Measurements from ENCODE around the gene ZNF267. TPM values are rescaled to one million over a fixed set of nuclear protein-coding genes. Genes with fewer than 3 reads are reported as not detected.

Gene ZNF267
- total and polyA plus RNA-seq, 2 of the 13 experiments (the other 11 are each of a cell fraction or from before 2014, with no cell fraction given): 3.0 to 30.0 TPM

DNA sequence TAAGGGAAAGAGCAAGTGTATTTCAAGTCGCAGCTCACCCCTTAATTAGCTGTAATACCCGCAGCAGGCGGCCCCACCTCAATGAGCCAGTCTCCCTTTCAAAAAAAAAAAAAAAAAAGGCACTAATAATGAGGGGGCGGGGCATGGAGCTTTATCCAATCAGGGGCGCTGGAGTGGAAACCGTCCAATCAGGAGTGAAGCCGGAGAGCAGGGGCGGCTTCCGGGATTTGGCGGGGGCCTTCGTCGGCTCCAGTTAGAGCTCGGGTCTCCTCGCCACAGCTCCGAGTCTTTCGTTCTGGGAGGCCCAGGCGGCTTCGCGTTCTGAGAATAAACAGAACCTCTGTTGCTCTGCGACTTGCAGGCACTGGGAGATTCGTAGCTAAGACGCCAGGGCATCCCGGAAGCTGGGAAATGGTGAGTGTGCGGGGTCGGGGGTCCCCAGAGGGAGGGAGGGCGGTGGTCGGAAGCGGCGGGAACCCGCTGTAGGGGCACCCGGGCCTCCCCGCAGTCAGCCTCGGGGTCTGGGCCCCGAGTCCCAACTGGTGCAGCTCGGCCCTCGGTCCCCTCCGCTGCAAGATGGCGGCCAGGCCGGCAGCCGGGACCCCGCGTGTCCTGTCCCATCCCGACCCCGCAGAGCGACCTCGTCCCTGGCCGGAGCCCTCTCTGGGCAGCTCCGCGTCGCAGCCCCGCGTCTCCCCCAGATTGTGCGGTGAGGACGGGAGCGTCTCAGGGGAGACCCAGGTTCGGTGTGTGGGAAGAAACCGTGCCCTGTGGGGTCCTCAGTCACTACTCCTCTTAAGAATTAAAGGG is at the start of gene ZNF267 (continued):
- TF ChIP-seq MTA3 (CRISPR knock-in tag; IDR thresholded peaks at IDR 0.05): no peak; the same call in 1 of the 2 replicates
- TF ChIP-seq SRY (CRISPR knock-in tag; IDR thresholded peaks at IDR 0.05): peak; percentile 86
- TF ChIP-seq, protein P1, sequence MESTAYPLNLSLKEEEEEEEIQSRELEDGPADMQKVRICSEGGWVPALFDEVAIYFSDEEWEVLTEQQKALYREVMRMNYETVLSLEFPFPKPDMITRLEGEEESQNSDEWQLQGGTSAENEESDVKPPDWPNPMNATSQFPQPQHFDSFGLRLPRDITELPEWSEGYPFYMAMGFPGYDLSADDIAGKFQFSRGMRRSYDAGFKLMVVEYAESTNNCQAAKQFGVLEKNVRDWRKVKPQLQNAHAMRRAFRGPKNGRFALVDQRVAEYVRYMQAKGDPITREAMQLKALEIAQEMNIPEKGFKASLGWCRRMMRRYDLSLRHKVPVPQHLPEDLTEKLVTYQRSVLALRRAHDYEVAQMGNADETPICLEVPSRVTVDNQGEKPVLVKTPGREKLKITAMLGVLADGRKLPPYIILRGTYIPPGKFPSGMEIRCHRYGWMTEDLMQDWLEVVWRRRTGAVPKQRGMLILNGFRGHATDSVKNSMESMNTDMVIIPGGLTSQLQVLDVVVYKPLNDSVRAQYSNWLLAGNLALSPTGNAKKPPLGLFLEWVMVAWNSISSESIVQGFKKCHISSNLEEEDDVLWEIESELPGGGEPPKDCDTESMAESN (CRISPR knock-in tag; conservative IDR thresholded peaks at IDR 0.05): peak; percentile 68; the same call in 1 of the 2 replicates
- TF ChIP-seq, protein P2, sequence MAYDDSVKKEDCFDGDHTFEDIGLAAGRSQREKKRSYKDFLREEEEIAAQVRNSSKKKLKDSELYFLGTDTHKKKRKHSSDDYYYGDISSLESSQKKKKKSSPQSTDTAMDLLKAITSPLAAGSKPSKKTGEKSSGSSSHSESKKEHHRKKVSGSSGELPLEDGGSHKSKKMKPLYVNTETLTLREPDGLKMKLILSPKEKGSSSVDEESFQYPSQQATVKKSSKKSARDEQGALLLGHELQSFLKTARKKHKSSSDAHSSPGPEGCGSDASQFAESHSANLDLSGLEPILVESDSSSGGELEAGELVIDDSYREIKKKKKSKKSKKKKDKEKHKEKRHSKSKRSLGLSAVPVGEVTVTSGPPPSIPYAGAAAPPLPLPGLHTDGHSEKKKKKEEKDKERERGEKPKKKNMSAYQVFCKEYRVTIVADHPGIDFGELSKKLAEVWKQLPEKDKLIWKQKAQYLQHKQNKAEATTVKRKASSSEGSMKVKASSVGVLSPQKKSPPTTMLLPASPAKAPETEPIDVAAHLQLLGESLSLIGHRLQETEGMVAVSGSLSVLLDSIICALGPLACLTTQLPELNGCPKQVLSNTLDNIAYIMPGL (CRISPR knock-in tag; IDR thresholded peaks at IDR 0.05; ENCODE audit: borderline replicate concordance in 1 of 2, low read depth in 1 of 2): peak; percentile 55 to 84; a peak in 3 of 4 replicates
- 0 out of 2 replicates have a peak, but pooled peaks have one; percentile 37 for TF ChIP-seq CCDC6 (CRISPR knock-in tag; IDR thresholded peaks at IDR 0.05)
- no peak for TF ChIP-seq TEAD2 (CRISPR knock-in tag; IDR thresholded peaks at IDR 0.05)
- no peak for TF ChIP-seq ZNF329 (CRISPR knock-in tag; IDR thresholded peaks at IDR 0.05; ENCODE audit: low read depth)
- TF ChIP-seq, protein P3, sequence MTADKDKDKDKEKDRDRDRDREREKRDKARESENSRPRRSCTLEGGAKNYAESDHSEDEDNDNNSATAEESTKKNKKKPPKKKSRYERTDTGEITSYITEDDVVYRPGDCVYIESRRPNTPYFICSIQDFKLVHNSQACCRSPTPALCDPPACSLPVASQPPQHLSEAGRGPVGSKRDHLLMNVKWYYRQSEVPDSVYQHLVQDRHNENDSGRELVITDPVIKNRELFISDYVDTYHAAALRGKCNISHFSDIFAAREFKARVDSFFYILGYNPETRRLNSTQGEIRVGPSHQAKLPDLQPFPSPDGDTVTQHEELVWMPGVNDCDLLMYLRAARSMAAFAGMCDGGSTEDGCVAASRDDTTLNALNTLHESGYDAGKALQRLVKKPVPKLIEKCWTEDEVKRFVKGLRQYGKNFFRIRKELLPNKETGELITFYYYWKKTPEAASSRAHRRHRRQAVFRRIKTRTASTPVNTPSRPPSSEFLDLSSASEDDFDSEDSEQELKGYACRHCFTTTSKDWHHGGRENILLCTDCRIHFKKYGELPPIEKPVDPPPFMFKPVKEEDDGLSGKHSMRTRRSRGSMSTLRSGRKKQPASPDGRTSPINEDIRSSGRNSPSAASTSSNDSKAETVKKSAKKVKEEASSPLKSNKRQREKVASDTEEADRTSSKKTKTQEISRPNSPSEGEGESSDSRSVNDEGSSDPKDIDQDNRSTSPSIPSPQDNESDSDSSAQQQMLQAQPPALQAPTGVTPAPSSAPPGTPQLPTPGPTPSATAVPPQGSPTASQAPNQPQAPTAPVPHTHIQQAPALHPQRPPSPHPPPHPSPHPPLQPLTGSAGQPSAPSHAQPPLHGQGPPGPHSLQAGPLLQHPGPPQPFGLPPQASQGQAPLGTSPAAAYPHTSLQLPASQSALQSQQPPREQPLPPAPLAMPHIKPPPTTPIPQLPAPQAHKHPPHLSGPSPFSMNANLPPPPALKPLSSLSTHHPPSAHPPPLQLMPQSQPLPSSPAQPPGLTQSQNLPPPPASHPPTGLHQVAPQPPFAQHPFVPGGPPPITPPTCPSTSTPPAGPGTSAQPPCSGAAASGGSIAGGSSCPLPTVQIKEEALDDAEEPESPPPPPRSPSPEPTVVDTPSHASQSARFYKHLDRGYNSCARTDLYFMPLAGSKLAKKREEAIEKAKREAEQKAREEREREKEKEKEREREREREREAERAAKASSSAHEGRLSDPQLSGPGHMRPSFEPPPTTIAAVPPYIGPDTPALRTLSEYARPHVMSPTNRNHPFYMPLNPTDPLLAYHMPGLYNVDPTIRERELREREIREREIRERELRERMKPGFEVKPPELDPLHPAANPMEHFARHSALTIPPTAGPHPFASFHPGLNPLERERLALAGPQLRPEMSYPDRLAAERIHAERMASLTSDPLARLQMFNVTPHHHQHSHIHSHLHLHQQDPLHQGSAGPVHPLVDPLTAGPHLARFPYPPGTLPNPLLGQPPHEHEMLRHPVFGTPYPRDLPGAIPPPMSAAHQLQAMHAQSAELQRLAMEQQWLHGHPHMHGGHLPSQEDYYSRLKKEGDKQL (CRISPR knock-in tag; IDR thresholded peaks at IDR 0.05; ENCODE audit: low read depth): no peak
- TF ChIP-seq, protein P4, sequence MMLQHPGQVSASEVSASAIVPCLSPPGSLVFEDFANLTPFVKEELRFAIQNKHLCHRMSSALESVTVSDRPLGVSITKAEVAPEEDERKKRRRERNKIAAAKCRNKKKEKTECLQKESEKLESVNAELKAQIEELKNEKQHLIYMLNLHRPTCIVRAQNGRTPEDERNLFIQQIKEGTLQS (CRISPR knock-in tag; IDR thresholded peaks at IDR 0.05): no peak
- TF ChIP-seq, protein P5, sequence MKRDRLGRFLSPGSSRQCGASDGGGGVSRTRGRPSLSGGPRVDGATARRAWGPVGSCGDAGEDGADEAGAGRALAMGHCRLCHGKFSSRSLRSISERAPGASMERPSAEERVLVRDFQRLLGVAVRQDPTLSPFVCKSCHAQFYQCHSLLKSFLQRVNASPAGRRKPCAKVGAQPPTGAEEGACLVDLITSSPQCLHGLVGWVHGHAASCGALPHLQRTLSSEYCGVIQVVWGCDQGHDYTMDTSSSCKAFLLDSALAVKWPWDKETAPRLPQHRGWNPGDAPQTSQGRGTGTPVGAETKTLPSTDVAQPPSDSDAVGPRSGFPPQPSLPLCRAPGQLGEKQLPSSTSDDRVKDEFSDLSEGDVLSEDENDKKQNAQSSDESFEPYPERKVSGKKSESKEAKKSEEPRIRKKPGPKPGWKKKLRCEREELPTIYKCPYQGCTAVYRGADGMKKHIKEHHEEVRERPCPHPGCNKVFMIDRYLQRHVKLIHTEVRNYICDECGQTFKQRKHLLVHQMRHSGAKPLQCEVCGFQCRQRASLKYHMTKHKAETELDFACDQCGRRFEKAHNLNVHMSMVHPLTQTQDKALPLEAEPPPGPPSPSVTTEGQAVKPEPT (CRISPR knock-in tag; IDR thresholded peaks at IDR 0.05; ENCODE audit: low read depth): no peak
